ENCODE data around the gene RNASE11. TPM values are rescaled to one million over a fixed set of nuclear protein-coding genes. Genes with fewer than 3 reads are reported as not detected.
"Not testable (repeated sequence)": the region's sequence is repeated elsewhere in the genome, so short reads cannot be mapped to it uniquely, and the experiment has no call there.

RNASE11 gene
- total RNA-seq, 1 experiment from 2014 or later = not detected

- Histone ChIP-seq H2BK20ac (ENCODE audit: low read depth, low read length, poor library complexity, severe bottlenecking) (no peak overlapping the region), H3K4me1 (ENCODE audit: insufficient read depth, low read length) (no peaks in the 10 kb centered on the region), H2BK12ac (ENCODE audit: insufficient read length, low read depth, low read length) (no peak overlapping the region), H3K23me2 (ENCODE audit: insufficient read length, low read depth, low read length, poor library complexity, severe bottlenecking) (no peaks in the 10 kb centered on the region), H2AK5ac (ENCODE audit: insufficient read length, low read length) (no peak overlapping the region), H3K9me3 (ENCODE audit: control insufficient read depth, low read depth, low read length) (no peaks in the 10 kb centered on the region), H3K18ac (ENCODE audit: insufficient read length, low read depth, low read length) (no peak overlapping the region), H4K91ac (ENCODE audit: insufficient read length, low read depth, low read length) (no peak overlapping the region), H3K4ac (ENCODE audit: low read depth, low read length) (no peak overlapping the region), H3K56ac (ENCODE audit: insufficient read length, low read depth, low read length) (no peak overlapping the region), H4K5ac (ENCODE audit: insufficient read length, low read depth, low read length) (no peak overlapping the region), H4K20me1 (ENCODE audit: control insufficient read depth, insufficient read depth, insufficient read length) (no peaks in the 10 kb centered on the region), H3K27me3 (ENCODE audit: insufficient read depth, low read length) (no peaks in the 10 kb centered on the region), H4K8ac (replicated peaks; ENCODE audit: insufficient read length, low read depth, low read length) (no peak overlapping the region), H2AFZ (ENCODE audit: low read length) (no peak overlapping the region), H3K23ac (ENCODE audit: insufficient read length, low read depth, low read length) (no peak overlapping the region), H3K79me2 (ENCODE audit: insufficient read depth, low read length) (no peaks in the 10 kb centered on the region), H3T11ph (ENCODE audit: low read length) (no peak overlapping the region), H2BK120ac (ENCODE audit: low read depth, low read length, poor library complexity, severe bottlenecking) (no peak overlapping the region), H3K9ac (ENCODE audit: extremely low read depth, insufficient read length, low read length) (no peak overlapping the region), H3K79me1 (ENCODE audit: insufficient read depth, low read depth, low read length, poor library complexity, severe bottlenecking) (no peaks in the 10 kb centered on the region), H3K27ac (ENCODE audit: insufficient read length, low read depth, low read length) (no peak overlapping the region), H2BK15ac (ENCODE audit: low read depth, low read length) (no peak overlapping the region), H2BK5ac (ENCODE audit: insufficient read length, low read length) (no peak overlapping the region), H3K4me2 (ENCODE audit: insufficient read depth, insufficient read length, low read length) (no peak overlapping the region), H3K14ac (ENCODE audit: insufficient read depth, low read length) (no peak overlapping the region)
- Mint-ChIP-seq H3K27me3 (ENCODE audit: low read depth) (no peaks in the 10 kb centered on the region), H3K4me3 (no peak overlapping the region), H3K36me3 (ENCODE audit: insufficient read depth in 1 of 3, low read depth in 3 of 3) (peaks cover 0 to 4% (median 0%) of the 10 kb centered on the region in 3 experiments; a peak in 2 of 7 replicates), H3K4me1 (peaks cover 4 to 7% of the 10 kb centered on the region in 2 experiments; a peak in 2 of 4 replicates), H3K27ac (peak overlapping the region in 1 of 3 experiments; percentile 15; a peak in 1 of 7 replicates), H3K9me3 (no peaks in the 10 kb centered on the region; a peak in 3 of 5 replicates)
- no CpG with 5 or more reads among the region's 1 CpG for WGBS (ENCODE audit: extremely low coverage, insufficient read length, low lambda C conversion rate)
- TF ChIP-seq, protein P1, sequence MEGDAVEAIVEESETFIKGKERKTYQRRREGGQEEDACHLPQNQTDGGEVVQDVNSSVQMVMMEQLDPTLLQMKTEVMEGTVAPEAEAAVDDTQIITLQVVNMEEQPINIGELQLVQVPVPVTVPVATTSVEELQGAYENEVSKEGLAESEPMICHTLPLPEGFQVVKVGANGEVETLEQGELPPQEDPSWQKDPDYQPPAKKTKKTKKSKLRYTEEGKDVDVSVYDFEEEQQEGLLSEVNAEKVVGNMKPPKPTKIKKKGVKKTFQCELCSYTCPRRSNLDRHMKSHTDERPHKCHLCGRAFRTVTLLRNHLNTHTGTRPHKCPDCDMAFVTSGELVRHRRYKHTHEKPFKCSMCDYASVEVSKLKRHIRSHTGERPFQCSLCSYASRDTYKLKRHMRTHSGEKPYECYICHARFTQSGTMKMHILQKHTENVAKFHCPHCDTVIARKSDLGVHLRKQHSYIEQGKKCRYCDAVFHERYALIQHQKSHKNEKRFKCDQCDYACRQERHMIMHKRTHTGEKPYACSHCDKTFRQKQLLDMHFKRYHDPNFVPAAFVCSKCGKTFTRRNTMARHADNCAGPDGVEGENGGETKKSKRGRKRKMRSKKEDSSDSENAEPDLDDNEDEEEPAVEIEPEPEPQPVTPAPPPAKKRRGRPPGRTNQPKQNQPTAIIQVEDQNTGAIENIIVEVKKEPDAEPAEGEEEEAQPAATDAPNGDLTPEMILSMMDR (conservative IDR thresholded peaks at IDR 0.05) = no peak
- DNase-seq = no peak
These were observed 9.3 kb upstream of the RNASE11 start for GRCh38 chr14:20597108-20597507.

- H3K14ac ChIP-seq (ENCODE audit: insufficient read depth, low read length); DNase-seq; H2BK5ac ChIP-seq (ENCODE audit: insufficient read length, low read length); H3K18ac ChIP-seq (ENCODE audit: insufficient read length, low read depth, low read length); H2AFZ ChIP-seq (ENCODE audit: low read length); H3T11ph ChIP-seq (ENCODE audit: low read length); H4K8ac ChIP-seq (replicated peaks; ENCODE audit: insufficient read length, low read depth, low read length); H3K4ac ChIP-seq (ENCODE audit: low read depth, low read length); H4K91ac ChIP-seq (ENCODE audit: insufficient read length, low read depth, low read length); H3K27me3 ChIP-seq (ENCODE audit: insufficient read depth, low read length); H3K27me3 Mint-ChIP-seq (ENCODE audit: low read depth); H3K4me2 ChIP-seq (ENCODE audit: insufficient read depth, insufficient read length, low read length); H2BK120ac ChIP-seq (ENCODE audit: low read depth, low read length, poor library complexity, severe bottlenecking); H2BK20ac ChIP-seq (ENCODE audit: low read depth, low read length, poor library complexity, severe bottlenecking); H2AK5ac ChIP-seq (ENCODE audit: insufficient read length, low read length); H3K27ac Mint-ChIP-seq; H3K4me1 Mint-ChIP-seq; H4K5ac ChIP-seq (ENCODE audit: insufficient read length, low read depth, low read length); H3K23me2 ChIP-seq (ENCODE audit: insufficient read length, low read depth, low read length, poor library complexity, severe bottlenecking); H3K36me3 Mint-ChIP-seq (ENCODE audit: insufficient read depth in 1 of 3, low read depth in 3 of 3); H3K56ac ChIP-seq (ENCODE audit: insufficient read length, low read depth, low read length); H3K4me3 Mint-ChIP-seq; H3K9ac ChIP-seq (ENCODE audit: extremely low read depth, insufficient read length, low read length); H3K23ac ChIP-seq (ENCODE audit: insufficient read length, low read depth, low read length); H3K9me3 ChIP-seq (ENCODE audit: control insufficient read depth, low read depth, low read length); H3K79me1 ChIP-seq (ENCODE audit: insufficient read depth, low read depth, low read length, poor library complexity, severe bottlenecking); H3K79me2 ChIP-seq (ENCODE audit: insufficient read depth, low read length); H3K27ac ChIP-seq (ENCODE audit: insufficient read length, low read depth, low read length); H3K9me3 Mint-ChIP-seq; H4K20me1 ChIP-seq (ENCODE audit: control insufficient read depth, insufficient read depth, insufficient read length); H3K4me1 ChIP-seq (ENCODE audit: insufficient read depth, low read length); H2BK15ac ChIP-seq (ENCODE audit: low read depth, low read length); H2BK12ac ChIP-seq (ENCODE audit: insufficient read length, low read depth, low read length): not testable (repeated sequence)
- no CpG with 5 or more reads among the region's 3 CpGs for WGBS (ENCODE audit: extremely low coverage, insufficient read length, low lambda C conversion rate)
These were observed 7.9 kb upstream of the RNASE11 start for GRCh38 chr14:20595726-20596125.
